Measurements from ENCODE around the gene TAS1R3.

TAS1R3 gene

GRCh38 chr1:1340791-1341548 lies 9.9 kb downstream of the TAS1R3 start:
- DNase-seq, result no peak

GRCh38 chr1:1341549-1342021 lies 10.5 kb downstream of the TAS1R3 start:
- no peak for DNase-seq

GRCh38 chr1:1342061-1342562 lies 11.0 kb downstream of the TAS1R3 start:
- DNase-seq, result no peak

- no peak for DNase-seq
These were observed 11.6 kb downstream of the TAS1R3 start for GRCh38 chr1:1342584-1343115.

- DNase-seq, result no peak
These were observed 12.8 kb downstream of the TAS1R3 start for GRCh38 chr1:1343811-1344421.

- DNase-seq, result no peak
These were observed 13.7 kb downstream of the TAS1R3 start for GRCh38 chr1:1344655-1345361.

GRCh38 chr1:1345384-1345783 lies 14.3 kb downstream of the TAS1R3 start:
- DNase-seq, result no peak

- DNase-seq, result no peak
These were observed 14.9 kb downstream of the TAS1R3 start for GRCh38 chr1:1345860-1346500.

- no peak for DNase-seq
These were observed 15.4 kb downstream of the TAS1R3 start for GRCh38 chr1:1346501-1346890.

- DNase-seq, result no peak
These were observed 16.0 kb downstream of the TAS1R3 start for GRCh38 chr1:1347026-1347595.

GRCh38 chr1:1347663-1348419 lies 16.8 kb downstream of the TAS1R3 start:
- no peak for DNase-seq

GRCh38 chr1:1348420-1349255 lies 17.6 kb downstream of the TAS1R3 start:
- no peak for DNase-seq

- DNase-seq, result peak; percentile 80
These were observed 18.4 kb downstream of the TAS1R3 start, which contains the start of gene DVL1 for GRCh38 chr1:1349256-1350012. TSS of gene DVL1 (minus strand) at chr1:1349418. CDS start at chr1:1349065, 353 bp downstream.

GRCh38 chr1:1351511-1352427 lies 20.7 kb downstream of the TAS1R3 start:
- no peak for DNase-seq

GRCh38 chr1:1352786-1353388 lies 21.8 kb downstream of the TAS1R3 start:
- DNase-seq, result peak; percentile 19

GRCh38 chr1:1353389-1354151 lies 22.5 kb downstream of the TAS1R3 start:
- peak; percentile 47 for DNase-seq
